H1 (cell line): ENCODE results near the gene NET1. TPM values are rescaled to one million over a fixed set of nuclear protein-coding genes. Genes with fewer than 3 reads are reported as not detected.

Experiments used
- CTCF ChIA-PET: fragments of 300-600 bp; sonication (Branson Sonifier 250); formaldehyde crosslinking; loops from one replicate; lab custom pipeline; 2021; ENCODE audit not compliant: partially characterized antibody; lab: Charles Lee
- POLR2A ChIA-PET: fragments of 300-600 bp; sonication (Branson Sonifier 250); formaldehyde crosslinking; loops from one replicate; lab custom pipeline; 2021; ENCODE audit warnings: inconsistent platforms; ENCODE audit not compliant: partially characterized antibody; lab: Charles Lee
- DNase-seq, 2 experiments: peaks; one replicate each; pipeline versions ENCODE4 v3.0.0 to v3.0.0-alpha.2; 2010 to 2022; ENCODE audit warnings: low spot score in 2 of 2, low read depth in 1 of 2, mixed read lengths in 1 of 2
- FAIRE-seq: peaks from 2 replicates; lab custom pipeline; 2011; peaks lifted over from hg19 to GRCh38; lab: Jason Lieb, UNC
- H2AFZ ChIP-seq: 2 replicates; pipeline ENCODE4 v1.8.1; 2012; ENCODE audit warnings: low read length, inconsistent platforms
- H2AK5ac ChIP-seq: 2 replicates; pipeline ENCODE4 v1.6.1; 2013; ENCODE audit warnings: low read depth, low read length
- H2BK120ac ChIP-seq: replicated peaks from 2 replicates; pipeline ENCODE3; 2013; ENCODE audit warnings: low read depth, low read length, inconsistent platforms
- H2BK12ac ChIP-seq: 2 replicates; pipeline ENCODE4 v1.6.1; 2013; ENCODE audit warnings: low read depth, low read length
- H2BK15ac ChIP-seq: 2 replicates; pipeline ENCODE4 v1.6.1; 2013; ENCODE audit warnings: low read length
- H2BK20ac ChIP-seq: 2 replicates; pipeline ENCODE4 v1.6.1; 2013; ENCODE audit warnings: low read length
- H2BK5ac ChIP-seq: 2 replicates; pipeline ENCODE4 v1.6.1; 2013; ENCODE audit warnings: low read depth, low read length
- H3K14ac ChIP-seq: 2 replicates; pipeline ENCODE4 v1.6.1; 2013; ENCODE audit warnings: inconsistent platforms; ENCODE audit not compliant: insufficient read length
- H3K18ac ChIP-seq: 2 replicates; pipeline ENCODE4 v1.6.1; 2013; ENCODE audit warnings: low read length; ENCODE audit errors: extremely low read depth
- H3K23ac ChIP-seq: 2 replicates; pipeline ENCODE4 v1.6.1; 2013; ENCODE audit warnings: inconsistent platforms; ENCODE audit not compliant: insufficient read length
- H3K23me2 ChIP-seq: 2 replicates; pipeline ENCODE4 v1.6.1; 2013; ENCODE audit warnings: low read depth, low read length
- H3K27ac ChIP-seq: 2 replicates; pipeline ENCODE4 v1.6.1; 2011; ENCODE audit warnings: low read depth, low read length, inconsistent platforms
- H3K27me3 ChIP-seq, 4 experiments: replicated peaks in 1 of 4; 1 replicate in 1 of 4; 2 replicates in 3 of 4; pipeline versions ENCODE4 v1.6.1 to v1.8.1; 2011 to 2013; ENCODE audit warnings: low read length in 3 of 4, mild to moderate bottlenecking in 3 of 4, inconsistent platforms in 2 of 4, mixed read lengths in 2 of 4, moderate library complexity in 1 of 4; ENCODE audit not compliant: control insufficient read depth in 3 of 4, insufficient read depth in 3 of 4; ENCODE audit errors: extremely low read depth in 1 of 4
- H3K36me3 ChIP-seq, 4 experiments: 2 replicates each; pipeline versions ENCODE4 v1.6.1 to v1.8.1; 2011 to 2013; ENCODE audit warnings: mild to moderate bottlenecking in 4 of 4, low read length in 3 of 4, moderate library complexity in 2 of 4, control low read depth in 1 of 4, inconsistent platforms in 1 of 4; ENCODE audit not compliant: insufficient read depth in 4 of 4, control insufficient read depth in 2 of 4
- H3K4ac ChIP-seq: replicated peaks from 2 replicates; pipeline ENCODE3; 2013; ENCODE audit warnings: low read length, low read depth, mixed read lengths, inconsistent platforms; ENCODE audit not compliant: insufficient read length
- H3K4me1 ChIP-seq, 4 experiments: replicated peaks in 1 of 4; 1 replicate in 1 of 4; 2 replicates in 3 of 4; pipeline versions ENCODE4 v1.6.1 to v1.8.1; 2011 to 2013; ENCODE audit warnings: low read length in 3 of 4, inconsistent platforms in 2 of 4, mixed read lengths in 1 of 4; ENCODE audit not compliant: insufficient read depth in 4 of 4, control insufficient read depth in 3 of 4
- H3K4me2 ChIP-seq, 2 experiments: 2 replicates each; pipeline versions ENCODE4 v1.6.1 to v1.8.1; 2011 to 2013; ENCODE audit warnings: low read depth in 2 of 2, low read length in 2 of 2, control low read depth in 1 of 2, inconsistent platforms in 1 of 2, mild to moderate bottlenecking in 1 of 2; ENCODE audit not compliant: insufficient read depth in 1 of 2
- H3K4me3 ChIP-seq, 4 experiments: fragments of 200-600, 300-600 bp in 1 of 4; sonication (generic), shearing (Covaris generic), sonication (Bioruptor Twin) in 1 of 4; 2 replicates each; pipeline versions ENCODE4 v1.5.1 to v1.8.1; 2011 to 2016; ENCODE audit warnings: low read length in 4 of 4, low read depth in 3 of 4, control low read depth in 2 of 4, inconsistent platforms in 2 of 4, mild to moderate bottlenecking in 2 of 4, mixed read lengths in 1 of 4, moderate library complexity in 1 of 4; ENCODE audit not compliant: insufficient read depth in 2 of 4; ENCODE audit errors: extremely low read depth in 1 of 4
- H3K56ac ChIP-seq: replicated peaks from 2 replicates; pipeline ENCODE3; 2013; ENCODE audit warnings: low read depth, mild to moderate bottlenecking, mixed read lengths, low read length, inconsistent platforms; ENCODE audit not compliant: insufficient read length
- H3K79me1 ChIP-seq: 2 replicates; pipeline ENCODE4 v1.6.1; 2013; ENCODE audit warnings: low read depth, low read length, control low read depth
- H3K79me2 ChIP-seq, 2 experiments: 2 replicates each; pipeline versions ENCODE4 v1.6.1 to v1.8.1; 2012 to 2013; ENCODE audit warnings: low read length in 2 of 2, mild to moderate bottlenecking in 2 of 2, inconsistent platforms in 1 of 2; ENCODE audit not compliant: insufficient read depth in 2 of 2, control insufficient read depth in 1 of 2
- H3K9ac ChIP-seq, 4 experiments: replicated peaks in 1 of 4; 1 replicate in 1 of 4; 2 replicates in 3 of 4; pipeline versions ENCODE4 v1.6.1 to v1.8.1; 2011 to 2013; ENCODE audit warnings: low read depth in 3 of 4, low read length in 3 of 4, control low read depth in 2 of 4, mild to moderate bottlenecking in 2 of 4, moderate library complexity in 2 of 4, inconsistent platforms in 1 of 4; ENCODE audit errors: extremely low read depth in 1 of 4
- H3K9me3 ChIP-seq, 2 experiments: 2 replicates each; pipeline versions ENCODE4 v1.6.1 to v1.8.1; 2012 to 2013; ENCODE audit warnings: mild to moderate bottlenecking in 2 of 2, moderate library complexity in 2 of 2, control low read depth in 1 of 2, inconsistent platforms in 1 of 2, low read depth in 1 of 2, low read length in 1 of 2, mixed read lengths in 1 of 2; ENCODE audit not compliant: insufficient read depth in 2 of 2
- H4K20me1 ChIP-seq, 2 experiments: replicated peaks in 1 of 2; 2 replicates each; pipeline versions ENCODE3 to v1.8.1; 2011 to 2013; ENCODE audit warnings: inconsistent platforms in 2 of 2, low read length in 2 of 2, mild to moderate bottlenecking in 1 of 2; ENCODE audit not compliant: insufficient read depth in 2 of 2, control insufficient read depth in 1 of 2
- H4K5ac ChIP-seq: 2 replicates; pipeline ENCODE4 v1.6.1; 2013; ENCODE audit warnings: low read length, low read depth, mixed read lengths, inconsistent platforms; ENCODE audit not compliant: insufficient read length
- H4K8ac ChIP-seq: 2 replicates; pipeline ENCODE4 v1.8.0; 2013; ENCODE audit warnings: mild to moderate bottlenecking, moderate library complexity, low read length, inconsistent platforms; ENCODE audit not compliant: insufficient read depth; ENCODE audit errors: extremely low read depth
- H4K91ac ChIP-seq: replicated peaks from 2 replicates; pipeline ENCODE3; 2013; ENCODE audit warnings: low read length, mixed read lengths, inconsistent platforms; ENCODE audit not compliant: insufficient read length
- BCL11A ChIP-seq, 2 experiments: IDR thresholded peaks; one replicate each; pipeline ENCODE4 v1.6.1; 2011; ENCODE audit warnings: low read depth in 2 of 2, low read length in 2 of 2, mild to moderate bottlenecking in 2 of 2
- CEBPB ChIP-seq: IDR thresholded peaks from 2 replicates; pipeline ENCODE4 v1.6.1; 2012; ENCODE audit warnings: low read depth, low read length
- CTBP2 ChIP-seq: IDR thresholded peaks from 2 replicates; pipeline ENCODE4 v1.7.0; 2011; ENCODE audit warnings: borderline replicate concordance, mild to moderate bottlenecking, moderate library complexity, mixed read lengths, low read length; ENCODE audit not compliant: insufficient read depth, insufficient read length
- EZH2 ChIP-seq: fragments of 200-600 bp; sonication (generic); IDR thresholded peaks from 2 replicates; pipeline ENCODE4 v1.7.1; 2012; ENCODE audit warnings: low read depth, mild to moderate bottlenecking, moderate library complexity, low read length, inconsistent platforms; ENCODE audit not compliant: severe bottlenecking
- GABPA ChIP-seq: IDR thresholded peaks from 2 replicates; pipeline ENCODE4 v1.6.1; 2011; ENCODE audit warnings: mild to moderate bottlenecking, low read length, moderate library complexity, borderline replicate concordance; ENCODE audit not compliant: insufficient read depth
- SIN3A ChIP-seq, 2 experiments: IDR thresholded peaks in 1 of 2; conservative IDR thresholded peaks in 1 of 2; 2 replicates each; pipeline ENCODE4 v1.6.1; 2011 to 2012; ENCODE audit warnings: low read length in 2 of 2, improper control_type of control experiment in 1 of 2, low read depth in 1 of 2, mild to moderate bottlenecking in 1 of 2
- SP2 ChIP-seq: IDR thresholded peaks from 2 replicates; pipeline ENCODE4 v1.6.1; 2012; ENCODE audit warnings: mild to moderate bottlenecking, low read length, inconsistent platforms
- SP4 ChIP-seq: IDR thresholded peaks from 2 replicates; pipeline ENCODE4 v1.6.1; 2012; ENCODE audit warnings: low read length, inconsistent platforms
- TBP ChIP-seq: IDR thresholded peaks from 2 replicates; pipeline ENCODE4 v1.6.1; 2011; ENCODE audit warnings: low read depth, low read length, improper control_type of control experiment
- WGBS, 2 experiments: shearing (Covaris generic) in 1 of 2; methylation state at CpG; one replicate each; pipeline versions ENCODE4 v1.1.6 to v1.1.7; 2013 to 2015; ENCODE audit warnings: low lambda C conversion rate in 2 of 2, mixed read lengths in 2 of 2, inconsistent platforms in 1 of 2, low coverage in 1 of 2, missing lambda C conversion rate in 1 of 2; ENCODE audit not compliant: insufficient replicate concordance in 2 of 2, insufficient coverage in 1 of 2, insufficient read length in 1 of 2; ENCODE audit errors: extremely low coverage in 1 of 2, missing lambda C conversion rate in 1 of 2; 5-methylcytosine and 5-hydroxymethylcytosine counted together
- polyA plus RNA-seq, 7 experiments: library from polyadenylated mRNA; depleted of rRNA in 3 of 7; stranded (reverse) in 5 of 7; unstranded in 2 of 7; fragments of >200 nt in 5 of 7; fragments of 200-250 nt in 2 of 7; gene quantifications; 1 replicate in 5 of 7; 2 replicates in 1 of 7; 4 replicates in 1 of 7; pipeline versions ENCODE4 v1.2.1 to v1.2.3, GENCODE V29; 2011 to 2013; ENCODE audit warnings: missing spikeins in 2 of 7, mixed read lengths in 2 of 7
- total RNA-seq: library from RNA; stranded (reverse); fragmentation: NEBNext Ultra II Directional; extraction: Animal tissue kit (Norgen Biotek cat#: 25700); gene quantifications from 2 replicates; pipeline ENCODE4 v1.2.1, GENCODE V29; 2021
- TF ChIP-seq, protein P1 (sequence below): IDR thresholded peaks from 2 replicates; pipeline ENCODE4 v1.6.1; 2012; ENCODE audit warnings: low read length, inconsistent platforms

Gene NET1
- total and polyA plus RNA-seq, 2 of the 8 experiments (the other 6 are each of a cell fraction or from before 2014, with no cell fraction given): 21.5 to 117 TPM

DNA sequence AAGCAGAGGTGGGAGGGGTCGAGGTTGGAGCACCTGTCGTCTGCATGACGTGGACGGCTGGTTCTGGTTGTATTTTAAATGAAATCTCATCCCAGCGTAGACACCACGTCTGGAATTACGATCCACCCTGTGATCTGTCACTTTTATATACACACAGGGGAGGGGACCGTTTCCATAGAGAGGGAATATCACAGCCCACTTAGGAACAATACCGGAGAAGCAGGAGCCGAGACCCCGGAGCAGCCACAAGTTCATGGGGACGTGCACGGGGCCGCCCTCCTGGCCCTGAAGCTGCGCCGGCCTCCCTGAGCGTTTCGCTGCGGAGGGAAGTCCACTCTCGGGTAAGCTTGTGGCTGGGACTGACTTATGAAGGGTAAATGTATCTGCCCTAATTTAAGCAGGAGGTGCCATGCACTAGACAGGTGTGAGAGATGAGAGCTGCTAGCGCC lies 47.4 kb upstream of the NET1 start, which contains the start of gene UCN3:
Gene UCN3, plus strand, starts transcription at position 77 of the 449 bp plus-strand sequence. CDS start 8,755 bp downstream, outside the sequence.
- Histone ChIP-seq H3K79me1 (no peaks in the 10 kb centered on the region), H2BK12ac (no peak within 1 kb of the TSS), H3K79me2 (no peaks in the 10 kb centered on the region), H3K14ac (no peak within 1 kb of the TSS), H3K27ac (no peak within 1 kb of the TSS), H2BK120ac (no peak within 1 kb of the TSS), H3K23ac (no peak within 1 kb of the TSS), H3K4ac (no peak within 1 kb of the TSS), H2AFZ (peak within 1 kb of the TSS; percentile 56), H3K4me2 (no peak within 1 kb of the TSS), H3K56ac (no peak within 1 kb of the TSS), H3K36me3 (no peaks in the 10 kb centered on the region), H3K23me2 (peaks cover 3% of the 10 kb centered on the region; the same call in 1 of the 2 replicates), H3K27me3 (no peaks in the 10 kb centered on the region; a peak in 1 of 7 replicates), H4K91ac (no peak within 1 kb of the TSS), H3K4me3 (no peak within 1 kb of the TSS), H2BK5ac (no peak within 1 kb of the TSS), H2BK20ac (no peak within 1 kb of the TSS), H2AK5ac (no peak within 1 kb of the TSS), H3K18ac (no peak within 1 kb of the TSS), H4K8ac (peak within 1 kb of the TSS; percentile 23; the same call in 1 of the 2 replicates), H3K4me1 (no peaks in the 10 kb centered on the region), H3K9me3 (no peaks in the 10 kb centered on the region), H4K20me1 (no peaks in the 10 kb centered on the region), H3K9ac (no peak within 1 kb of the TSS), H2BK15ac (no peak within 1 kb of the TSS), H4K5ac (no peak within 1 kb of the TSS)
- no peak for TF ChIP-seq SP4
- TF ChIP-seq SIN3A (conservative IDR thresholded peaks at IDR 0.05 in 1 of 2, IDR thresholded peaks at IDR 0.05 in 1 of 2; ENCODE audit: low read depth in 1 of 2, low read length in 2 of 2): no peak
- no peak for TF ChIP-seq TBP
- TF ChIP-seq, protein P1, sequence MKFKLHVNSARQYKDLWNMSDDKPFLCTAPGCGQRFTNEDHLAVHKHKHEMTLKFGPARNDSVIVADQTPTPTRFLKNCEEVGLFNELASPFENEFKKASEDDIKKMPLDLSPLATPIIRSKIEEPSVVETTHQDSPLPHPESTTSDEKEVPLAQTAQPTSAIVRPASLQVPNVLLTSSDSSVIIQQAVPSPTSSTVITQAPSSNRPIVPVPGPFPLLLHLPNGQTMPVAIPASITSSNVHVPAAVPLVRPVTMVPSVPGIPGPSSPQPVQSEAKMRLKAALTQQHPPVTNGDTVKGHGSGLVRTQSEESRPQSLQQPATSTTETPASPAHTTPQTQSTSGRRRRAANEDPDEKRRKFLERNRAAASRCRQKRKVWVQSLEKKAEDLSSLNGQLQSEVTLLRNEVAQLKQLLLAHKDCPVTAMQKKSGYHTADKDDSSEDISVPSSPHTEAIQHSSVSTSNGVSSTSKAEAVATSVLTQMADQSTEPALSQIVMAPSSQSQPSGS: no peak
- TF ChIP-seq GABPA: no peak
- TF ChIP-seq CTBP2: no peak
- TF ChIP-seq BCL11A (IDR thresholded peaks at IDR 0.05; ENCODE audit: low read depth in 2 of 2, low read length in 2 of 2): no peak
- no peak for TF ChIP-seq SP2
- TF ChIP-seq EZH2: no peak
- TF ChIP-seq CEBPB: no peak
- DNase-seq: no peak
- ChIA-PET CTCF (no interaction called here), POLR2A (no interaction called here)
- FAIRE-seq: no peak
- WGBS, 2 experiments: 86% methylated on average over 17 of the region's 21 CpGs; no CpG with 5 or more reads in 1 of the 2 experiments
